Adrenal gland (tissue), 12 donors: ENCODE results near the gene POC5. TPM values are rescaled to one million over a fixed set of nuclear protein-coding genes. Genes with fewer than 3 reads are reported as not detected.

Experiments used
- DNase-seq, 7 donors: peaks; one replicate each; pipeline ENCODE4 v3.0.0-alpha.2; 2019 to 2020
- H3K27ac ChIP-seq, 5 donors: fragments of 200-600 bp; sonication (generic) in 4 of 5; 1 replicate in 3 of 5; 2 replicates in 2 of 5; pipeline versions ENCODE4 v1.5.1 to v1.8.0; 2016 to 2020; ENCODE audit warnings: mild to moderate bottlenecking in 1 of 5
- H3K27me3 ChIP-seq: fragments of 200-600 bp; 2 replicates; pipeline ENCODE4 v1.8.0; 2021
- H3K36me3 ChIP-seq, 2 donors: fragments of 200-600 bp; replicated peaks in 1 of 2; 1 replicate in 1 of 2; 2 replicates in 1 of 2; pipeline versions ENCODE4 v1.5.1 to v1.8.0; 2018 to 2022
- H3K4me1 ChIP-seq, 2 donors: fragments of 200-600 bp; replicated peaks in 1 of 2; 1 replicate in 1 of 2; 2 replicates in 1 of 2; pipeline versions ENCODE4 v1.5.1 to v1.8.0; 2018 to 2021
- H3K4me3 ChIP-seq, 4 donors: fragments of 200-600 bp; sonication (generic) in 3 of 4; one replicate each; pipeline ENCODE4 v1.5.1; 2016 to 2018
- H3K9me3 ChIP-seq, 3 donors: fragments of 200-600 bp; sonication (generic) in 1 of 3; replicated peaks in 1 of 3; 1 replicate in 2 of 3; 2 replicates in 1 of 3; pipeline versions ENCODE4 v1.5.1 to v1.8.0; 2016 to 2021
- POLR2A ChIP-seq, 2 donors: fragments of 450-650 bp; IDR thresholded peaks; one replicate each; pipeline ENCODE4 v1.6.1; 2017; ENCODE audit warnings: antibody characterized with exemption in 2 of 2, mild to moderate bottlenecking in 2 of 2, moderate library complexity in 1 of 2
- WGBS, 4 donors: extraction: QIAGEN DNeasy Blood & Tissue Kit in 2 of 4; methylation state at CpG; one replicate each; pipeline versions ENCODE4 v1.1.5 to v1.1.7; 2013 to 2017; 5-methylcytosine and 5-hydroxymethylcytosine counted together
- intact Hi-C, 2 donors: fragments of 100-400 bp; cut with DNase I; formaldehyde crosslinking; loops; one replicate each; pipeline versions ENCODE4 v1.14.1 to v1.15.0; 2022 to 2023
- polyA plus RNA-seq, 3 donors: library from polyadenylated mRNA; stranded (reverse); fragments of 200-250 nt in 2 of 3; fragments of 350-450 nt in 1 of 3; fragmentation: Illumina TruSeq in 1 of 3; extraction: RNeasy Lipid Tissue Mini Kit (QIAGEN cat#74804) in 1 of 3; gene quantifications; one replicate each; pipeline ENCODE4 v1.2.3, GENCODE V29; 2013 to 2014
- total RNA-seq, 9 donors: library from RNA; depleted of rRNA in 4 of 9; stranded (reverse); fragments of >200 nt in 4 of 9; fragments of 120-200 nt in 1 of 9; fragmentation: NEBNext Ultra II Directional in 1 of 9; extraction: Animal tissue kit (Norgen Biotek cat#: 25700) in 1 of 9; gene quantifications; one replicate each; pipeline versions ENCODE4 v1.1.0 to v1.2.4, GENCODE V29; 2013 to 2023
- TF ChIP-seq, protein P1 (sequence below), 6 experiments: fragments of 450-650 bp in 4 of 6; fragments of 200-600 bp in 2 of 6; sonication (generic) in 1 of 6; IDR thresholded peaks; 1 replicate in 5 of 6; 2 replicates in 1 of 6; pipeline versions ENCODE4 v1.5.1 to v1.8.0; 2016 to 2021; ENCODE audit warnings: antibody characterized with exemption in 6 of 6, mild to moderate bottlenecking in 2 of 6, moderate library complexity in 1 of 6
- donor health status: healthy with polysubstance abuse.
- donor health status: Bipolar disorder and iron deficiency.
- donor health status: DM: yes; HTN: yes; CAD: no.
- donor health status: DM: no; HTN: no; CAD: no.
- donor health status: DM: no; HTN: no; CAD: no.
- donor health status: DM: yes; HTN: yes; CAD: no.

The POC5 gene
- total and polyA plus RNA-seq, 12 donors = 6.5 to 22.3 (median 13.6) TPM

DNA sequence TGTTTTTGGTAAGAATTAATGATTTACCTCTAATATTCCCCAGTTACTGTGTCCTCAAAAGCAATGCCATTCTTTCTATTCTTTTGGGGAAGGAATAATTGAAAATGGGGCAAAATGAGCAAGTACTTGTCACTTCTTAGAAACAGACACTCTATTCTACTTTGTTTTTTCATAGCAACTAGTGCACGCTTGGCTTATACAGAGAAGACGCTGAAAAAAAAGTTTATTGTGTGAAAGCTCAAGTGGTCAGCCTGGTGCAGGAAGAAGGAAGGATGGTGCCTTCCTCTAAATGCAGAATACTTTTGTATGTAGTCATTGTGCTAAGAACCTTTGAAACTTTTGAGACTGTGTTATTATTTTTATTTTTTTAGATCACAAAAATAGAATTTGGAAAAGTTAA is 76.4 kb downstream of the POC5 start:
- no peaks in the 10 kb centered on the region for H3K9me3 ChIP-seq
- no peak overlapping the region for H3K27ac ChIP-seq
- H3K4me3 ChIP-seq = no peak overlapping the region
- no peaks in the 10 kb centered on the region for H3K4me1 ChIP-seq
- no peaks in the 10 kb centered on the region for H3K27me3 ChIP-seq
- H3K36me3 ChIP-seq = no peaks in the 10 kb centered on the region
- no peak for DNase-seq
- intact Hi-C loops = no loop called here
- WGBS, 4 donors = 69 to 81% (median 76%) methylated on average over 2 of the region's 2 CpGs
- TF ChIP-seq, protein P1, sequence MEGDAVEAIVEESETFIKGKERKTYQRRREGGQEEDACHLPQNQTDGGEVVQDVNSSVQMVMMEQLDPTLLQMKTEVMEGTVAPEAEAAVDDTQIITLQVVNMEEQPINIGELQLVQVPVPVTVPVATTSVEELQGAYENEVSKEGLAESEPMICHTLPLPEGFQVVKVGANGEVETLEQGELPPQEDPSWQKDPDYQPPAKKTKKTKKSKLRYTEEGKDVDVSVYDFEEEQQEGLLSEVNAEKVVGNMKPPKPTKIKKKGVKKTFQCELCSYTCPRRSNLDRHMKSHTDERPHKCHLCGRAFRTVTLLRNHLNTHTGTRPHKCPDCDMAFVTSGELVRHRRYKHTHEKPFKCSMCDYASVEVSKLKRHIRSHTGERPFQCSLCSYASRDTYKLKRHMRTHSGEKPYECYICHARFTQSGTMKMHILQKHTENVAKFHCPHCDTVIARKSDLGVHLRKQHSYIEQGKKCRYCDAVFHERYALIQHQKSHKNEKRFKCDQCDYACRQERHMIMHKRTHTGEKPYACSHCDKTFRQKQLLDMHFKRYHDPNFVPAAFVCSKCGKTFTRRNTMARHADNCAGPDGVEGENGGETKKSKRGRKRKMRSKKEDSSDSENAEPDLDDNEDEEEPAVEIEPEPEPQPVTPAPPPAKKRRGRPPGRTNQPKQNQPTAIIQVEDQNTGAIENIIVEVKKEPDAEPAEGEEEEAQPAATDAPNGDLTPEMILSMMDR (IDR thresholded peaks at IDR 0.05) = no peak
- TF ChIP-seq POLR2A (IDR thresholded peaks at IDR 0.05) = no peak

DNA sequence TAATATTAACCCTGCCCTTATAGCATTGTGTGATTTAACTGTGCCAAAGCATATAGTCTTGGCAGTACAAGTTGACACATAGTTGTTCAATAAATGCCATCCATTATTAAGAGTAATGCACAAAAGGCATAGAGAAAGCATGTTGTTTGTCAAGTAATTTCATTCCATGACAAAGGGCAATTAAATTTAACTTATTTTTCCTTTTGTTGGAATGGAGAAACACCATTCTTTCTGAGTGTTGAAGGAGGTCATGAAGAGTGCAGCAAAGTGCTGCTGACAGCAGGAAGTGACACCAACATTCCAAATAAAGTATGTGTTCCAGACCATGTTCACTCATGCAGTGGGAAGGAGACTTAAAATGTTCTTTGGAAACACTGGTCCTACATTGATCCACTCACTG is 76.8 kb downstream of the POC5 start:
- DNase-seq = no peak
- H3K4me1 ChIP-seq = no peaks in the 10 kb centered on the region
- H3K36me3 ChIP-seq = no peaks in the 10 kb centered on the region
- TF ChIP-seq, protein P1 (IDR thresholded peaks at IDR 0.05) = no peak
- TF ChIP-seq POLR2A (IDR thresholded peaks at IDR 0.05) = no peak
- H3K27me3 ChIP-seq = no peaks in the 10 kb centered on the region
- no peaks in the 10 kb centered on the region for H3K9me3 ChIP-seq
- no peak overlapping the region for H3K27ac ChIP-seq
- no peak overlapping the region for H3K4me3 ChIP-seq
- intact Hi-C loops = no loop called here

DNA sequence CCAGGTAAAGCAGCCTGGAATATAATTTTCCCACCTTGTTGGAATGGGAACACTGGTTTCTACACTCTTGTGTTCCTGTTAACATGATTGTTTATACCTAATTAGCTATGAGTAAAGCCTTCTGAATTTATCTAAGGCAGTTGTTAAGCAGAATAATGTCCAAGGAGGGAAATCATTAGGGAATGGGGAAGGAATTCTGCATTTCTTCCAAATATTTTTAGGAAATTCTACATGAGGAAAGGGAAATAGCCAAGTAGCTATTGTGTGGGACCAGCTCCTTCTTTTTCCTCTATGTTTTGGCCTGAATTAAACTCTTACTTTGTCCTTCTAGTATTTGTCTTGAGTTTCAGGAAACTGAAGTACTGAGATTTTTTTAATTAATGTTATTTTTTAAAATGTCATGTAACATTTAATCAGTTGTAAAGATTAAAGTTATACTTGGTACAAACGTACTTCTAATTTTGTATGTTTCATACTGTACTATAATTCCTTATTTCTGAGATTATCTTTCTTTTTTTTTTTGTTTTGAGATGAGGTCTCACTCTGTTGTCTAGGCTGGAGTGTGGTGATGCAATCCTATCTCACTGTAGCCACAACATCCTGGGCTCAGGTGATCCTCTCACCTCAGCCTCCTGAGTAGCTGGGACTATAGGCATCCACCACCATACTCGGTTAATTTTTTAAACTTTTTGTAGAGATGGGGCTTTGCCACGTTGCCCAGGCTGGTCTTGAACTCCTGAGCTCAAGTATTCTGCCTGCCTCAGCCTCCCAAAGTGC is 77.5 kb downstream of the POC5 start:
- WGBS, 4 donors = 69 to 74% (median 72%) methylated on average over 3 of the region's 3 CpGs
- no peak overlapping the region for H3K4me3 ChIP-seq
- no peaks in the 10 kb centered on the region for H3K27me3 ChIP-seq
- H3K4me1 ChIP-seq = no peaks in the 10 kb centered on the region
- intact Hi-C loops = no loop called here
- no peak overlapping the region for H3K27ac ChIP-seq
- no peak for DNase-seq
- no peaks in the 10 kb centered on the region for H3K36me3 ChIP-seq
- no peaks in the 10 kb centered on the region for H3K9me3 ChIP-seq
- no peak for TF ChIP-seq POLR2A (IDR thresholded peaks at IDR 0.05)
- TF ChIP-seq, protein P1 (IDR thresholded peaks at IDR 0.05) = no peak

DNA sequence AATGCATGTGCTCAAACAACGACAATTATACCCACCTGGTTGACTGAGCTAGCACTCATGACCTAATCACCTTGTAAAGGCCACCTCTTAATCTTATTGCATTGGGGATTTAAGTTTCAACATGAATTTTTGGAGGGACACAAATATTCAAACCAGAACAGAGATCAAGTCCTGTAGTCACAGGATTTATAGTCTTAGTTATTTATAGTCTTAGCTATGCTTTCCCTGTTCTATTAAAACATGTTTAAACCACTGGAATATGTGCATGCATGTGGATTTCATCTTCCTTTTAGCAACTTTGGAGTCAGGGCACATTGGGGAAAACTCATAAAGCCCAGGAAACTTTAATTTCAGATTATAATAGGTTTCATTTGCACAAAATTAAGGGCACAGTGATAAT is 79.3 kb downstream of the POC5 start:
- H3K27me3 ChIP-seq = no peaks in the 10 kb centered on the region
- H3K4me3 ChIP-seq = no peak overlapping the region
- H3K4me1 ChIP-seq = no peaks in the 10 kb centered on the region
- no peak overlapping the region for H3K27ac ChIP-seq
- 86 to 97% (median 92%) methylated on average over 1 of the region's 1 CpG for WGBS, 4 donors
- H3K9me3 ChIP-seq = no peaks in the 10 kb centered on the region
- TF ChIP-seq, protein P1 (IDR thresholded peaks at IDR 0.05) = no peak
- TF ChIP-seq POLR2A (IDR thresholded peaks at IDR 0.05) = no peak
- DNase-seq = no peak
- intact Hi-C loops = no loop called here
- no peaks in the 10 kb centered on the region for H3K36me3 ChIP-seq
